SKM-1 (cell line): ENCODE results near the gene MYO1G.
"Not testable (repeated sequence)": the region's sequence is repeated elsewhere in the genome, so short reads cannot be mapped to it uniquely, and the experiment has no call there.

Experiments used
- DNase-seq: peaks from one replicate; lab custom pipeline; 2025; ENCODE audit not compliant: unreplicated experiment; lab: John Stamatoyannopoulos, UW

MYO1G gene

DNA sequence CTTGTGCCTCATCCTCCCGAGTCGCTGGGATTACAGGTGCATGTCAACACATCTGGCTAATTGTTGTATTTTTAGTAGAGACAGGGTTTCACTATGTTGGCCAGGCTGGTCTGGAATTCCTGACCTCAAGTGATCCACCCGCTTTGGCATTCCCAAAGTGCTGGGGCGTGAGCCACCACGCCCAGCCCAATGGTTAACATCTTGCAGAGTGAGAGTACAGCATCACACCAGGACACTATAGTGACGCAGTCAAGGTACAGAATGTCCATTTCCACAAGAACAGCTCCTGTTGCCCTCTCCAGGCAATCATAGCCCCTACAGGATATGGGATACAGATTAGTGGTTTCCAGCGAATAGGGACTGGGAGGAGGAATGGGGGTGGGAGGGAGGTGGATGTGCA is 34.0 kb downstream of the MYO1G start:
- no peak for DNase-seq

DNA sequence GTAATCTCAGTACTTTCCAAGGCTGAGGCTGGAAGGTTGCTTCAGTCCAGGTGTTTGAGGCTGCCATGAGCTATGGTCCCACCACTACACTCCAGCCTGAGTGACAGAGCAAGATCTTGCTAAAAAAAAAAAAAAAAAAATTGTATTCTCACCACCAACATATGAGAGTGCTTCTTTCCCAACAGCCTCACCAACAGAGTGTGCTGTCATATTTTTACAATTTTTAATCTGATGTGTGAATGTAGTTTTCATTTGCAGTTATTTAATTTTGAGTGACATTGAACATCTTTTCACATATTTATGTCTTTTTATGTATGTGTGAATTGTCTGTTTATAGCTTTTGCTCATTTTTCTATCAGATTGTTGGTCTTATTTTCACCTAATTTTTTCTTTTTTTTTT is 35.2 kb downstream of the MYO1G start:
- DNase-seq: no peak

DNA sequence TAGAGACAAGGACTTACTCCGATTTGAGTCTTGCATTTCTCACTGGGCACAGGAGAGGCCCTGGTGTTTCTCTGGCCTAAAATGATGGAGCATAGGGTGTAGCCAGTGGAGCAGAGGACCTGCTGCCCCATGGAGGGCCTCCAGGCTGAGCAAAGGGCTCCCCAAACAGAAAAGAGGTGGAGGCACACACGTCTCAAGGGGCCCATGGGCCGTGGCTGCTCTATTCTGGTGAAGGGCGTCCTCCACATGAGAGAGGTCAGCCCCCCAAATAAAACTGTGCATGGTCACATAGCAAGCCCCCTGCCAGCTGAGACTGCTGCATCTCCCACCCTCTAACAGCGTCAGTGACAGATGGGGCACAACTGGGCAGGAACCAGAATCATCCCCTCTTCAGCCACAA is 41.4 kb downstream of the MYO1G start:
- no peak for DNase-seq

- no peak for DNase-seq
These were observed 42.5 kb downstream of the MYO1G start for GRCh38 chr7:44936322-44936721.

GRCh38 chr7:44935583-44935982 is 43.2 kb downstream of the MYO1G start:
- peak; percentile 57 for DNase-seq

- DNase-seq: no peak
These were observed 43.8 kb downstream of the MYO1G start for GRCh38 chr7:44935016-44935415.

DNA sequence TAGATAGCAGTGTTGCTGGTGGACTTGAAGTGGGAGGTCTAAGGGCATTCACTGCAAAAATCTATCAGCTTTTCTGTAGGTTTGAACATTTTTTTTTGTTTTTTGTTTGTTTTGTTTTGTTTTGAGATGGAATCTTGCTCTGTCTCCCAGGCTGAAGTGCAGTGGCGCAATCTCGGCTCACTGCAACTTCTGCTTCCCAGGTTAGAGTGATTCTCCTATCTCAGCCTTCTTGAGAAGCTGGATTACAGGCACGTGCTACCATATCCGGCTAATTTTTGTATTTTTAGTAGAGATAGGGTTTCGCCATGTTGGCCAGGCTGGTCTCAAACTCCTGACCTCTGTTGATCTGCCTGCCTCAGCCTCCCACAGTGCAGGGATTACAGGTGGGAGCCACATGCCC is 44.3 kb downstream of the MYO1G start:
- not testable (repeated sequence) for DNase-seq

GRCh38 chr7:44930921-44931320 is 47.9 kb downstream of the MYO1G start:
- DNase-seq: no peak

- DNase-seq: no peak
These were observed 56.5 kb downstream of the MYO1G start for GRCh38 chr7:44922351-44922694.

GRCh38 chr7:44921607-44922350 is 57.0 kb downstream of the MYO1G start:
- DNase-seq: peak; percentile 47

DNA sequence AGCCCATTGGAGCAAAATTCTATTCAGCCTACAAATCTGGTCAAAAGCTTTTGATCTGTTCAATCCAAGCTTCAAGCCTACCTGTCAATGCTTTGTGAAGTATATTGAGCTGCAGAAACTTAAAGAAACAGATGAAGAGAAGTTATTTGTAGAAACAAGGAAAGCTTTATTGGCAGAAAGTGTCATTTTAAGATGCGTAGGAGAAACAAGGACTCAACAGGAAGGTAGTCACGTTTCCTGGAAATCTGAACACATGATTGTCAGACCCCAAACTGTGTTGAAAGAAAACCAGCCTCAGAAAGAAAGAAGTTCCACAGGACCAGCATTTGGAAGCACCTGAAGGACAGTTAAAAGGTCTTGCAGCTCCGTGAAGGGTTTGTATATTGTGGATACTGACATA is 58.7 kb downstream of the MYO1G start:
- DNase-seq: no peak

DNA sequence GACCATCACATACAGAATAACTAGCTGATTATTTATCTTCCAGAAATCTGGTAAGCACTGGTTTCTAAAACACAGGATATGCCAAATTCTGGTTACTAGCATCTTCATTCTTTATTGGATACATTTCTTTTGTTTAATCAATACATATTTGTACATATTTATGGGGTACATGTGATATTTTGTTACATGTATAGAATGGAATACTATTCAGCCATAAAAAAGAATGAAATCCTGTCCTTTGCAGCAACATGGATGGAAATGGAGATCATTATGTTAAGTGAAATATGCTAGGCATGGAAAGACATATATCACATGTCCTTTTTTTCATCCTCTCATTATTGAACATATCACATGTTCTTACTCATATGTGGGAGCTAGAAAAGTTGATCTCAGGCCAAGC is 60.8 kb downstream of the MYO1G start:
- no peak for DNase-seq

DNA sequence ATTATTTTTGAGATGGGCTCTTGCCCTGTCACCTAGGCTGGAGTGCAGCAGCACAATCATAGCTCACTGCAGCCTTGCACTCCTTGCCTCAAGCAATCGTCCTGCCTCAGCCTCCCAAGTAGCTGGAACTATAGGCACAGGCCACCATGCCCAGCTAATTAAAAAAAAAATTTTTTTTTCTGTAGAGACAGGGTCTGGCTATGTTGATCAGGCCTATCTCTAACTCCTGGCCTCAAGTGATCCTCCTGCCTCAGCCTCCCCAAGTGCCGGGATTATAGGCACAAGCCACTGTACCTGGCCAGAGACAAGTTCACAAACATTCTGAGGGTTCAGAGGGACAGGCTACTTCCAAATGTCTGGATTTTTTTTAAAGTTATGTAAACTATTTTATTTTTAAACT is 61.4 kb downstream of the MYO1G start:
- no peak for DNase-seq

DNA sequence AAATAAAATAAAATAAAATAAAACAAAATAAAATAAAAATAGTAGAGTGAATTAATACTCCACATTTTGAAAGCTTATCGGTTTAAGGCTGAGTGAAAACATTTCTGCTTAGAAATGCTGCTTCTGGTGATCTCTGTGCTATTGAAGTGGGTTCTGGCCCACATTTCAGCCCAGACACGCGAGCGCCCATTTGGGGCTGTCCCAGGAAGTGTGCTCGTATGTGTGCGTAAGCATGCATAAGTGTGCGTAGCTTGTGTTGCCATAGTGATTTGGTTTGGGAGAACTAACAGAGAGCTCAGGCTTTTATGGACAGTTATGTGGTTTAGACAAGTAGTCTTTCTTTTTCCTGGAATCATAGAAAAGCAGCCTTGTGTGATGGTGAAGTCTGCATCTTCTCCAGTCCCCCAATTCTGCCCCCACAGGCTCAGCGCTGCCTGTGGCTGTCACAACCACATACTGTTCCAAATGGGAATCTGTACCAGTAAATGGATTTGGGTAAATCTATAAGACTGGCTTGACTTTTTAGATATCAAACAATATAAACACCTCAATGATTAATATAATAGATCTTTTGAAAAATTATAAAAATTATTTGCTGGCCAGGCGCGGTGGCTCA is 63.7 kb downstream of the MYO1G start:
- no peak for DNase-seq

- DNase-seq: no peak
These were observed 66.0 kb downstream of the MYO1G start for GRCh38 chr7:44912775-44913347.
